Ishikawa (cell line): ENCODE data around the gene SAXO2.
"Not testable (repeated sequence)": the region's sequence is repeated elsewhere in the genome, so short reads cannot be mapped to it uniquely, and the experiment has no call there.

Experiments used
- EP300 ChIP-seq: IDR thresholded peaks from 2 replicates; pipeline ENCODE4 v1.6.1; 2012; ENCODE audit warnings: borderline replicate concordance
- TAF1 ChIP-seq: IDR thresholded peaks from 2 replicates; pipeline ENCODE4 v1.6.1; 2012; ENCODE audit warnings: low read depth, mild to moderate bottlenecking
- USF1 ChIP-seq: IDR thresholded peaks from 2 replicates; pipeline ENCODE4 v1.6.1; 2012
- YY1 ChIP-seq: IDR thresholded peaks from 2 replicates; pipeline ENCODE4 v1.6.1; 2012; ENCODE audit warnings: low read depth
- ZBTB7A ChIP-seq: IDR thresholded peaks from 2 replicates; pipeline ENCODE4 v1.6.1; 2012; ENCODE audit warnings: low read depth

- peak; percentile 84 for TF ChIP-seq USF1
- not testable (repeated sequence) for TF ChIP-seq TAF1, YY1, EP300, ZBTB7A
Observed at GRCh38 chr15:82261566-82262421, 824 bp upstream of the SAXO2 start.
